LoVo (cell line): ENCODE results near the gene EZH1.

ENCODE experiments used
- DNase-seq: peaks from one replicate; pipeline ENCODE4 v3.0.0-alpha.2; 2016; ENCODE audit warnings: low spot score

Gene EZH1

DNA sequence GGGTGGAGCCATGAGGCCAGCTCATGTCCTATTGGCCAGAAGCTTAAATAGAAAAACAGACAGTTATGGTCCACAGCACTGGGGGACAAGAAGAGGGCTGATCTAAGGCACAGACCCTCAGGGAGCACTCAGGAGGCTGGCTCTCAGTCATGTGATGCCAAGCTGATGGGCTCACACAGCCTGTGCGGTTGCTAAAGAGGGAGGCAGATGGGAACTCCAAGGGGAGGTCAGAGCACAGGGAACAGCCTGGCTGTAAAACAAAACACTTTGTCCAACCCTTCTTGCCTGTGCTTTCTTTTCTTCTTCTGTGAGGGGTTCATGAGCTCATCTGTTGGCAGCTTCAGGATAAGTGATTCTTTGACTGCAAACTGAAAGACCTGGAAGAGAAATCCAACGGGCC is 35.3 kb downstream of the EZH1 start:
- DNase-seq: no peak

DNA sequence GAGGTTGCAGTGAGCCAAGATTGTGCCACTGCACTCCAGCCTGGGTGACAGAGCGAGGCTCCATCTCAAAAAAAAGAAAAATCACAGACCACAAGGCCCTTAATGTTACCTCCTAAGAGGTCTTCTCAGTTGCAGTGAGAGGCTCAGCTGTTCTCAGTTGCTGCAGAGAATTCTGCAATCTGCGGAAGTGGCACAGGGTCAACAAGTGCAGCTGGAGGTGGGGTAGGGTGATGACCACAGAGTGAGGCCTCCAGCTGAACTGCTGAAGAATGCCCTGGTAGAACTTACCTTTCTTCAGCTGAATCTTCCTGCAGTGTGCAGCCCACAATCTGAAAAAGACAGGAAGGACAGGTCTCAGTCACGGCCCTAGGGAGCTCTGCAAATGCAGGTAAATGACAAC is 36.3 kb downstream of the EZH1 start:
- DNase-seq: no peak

DNA sequence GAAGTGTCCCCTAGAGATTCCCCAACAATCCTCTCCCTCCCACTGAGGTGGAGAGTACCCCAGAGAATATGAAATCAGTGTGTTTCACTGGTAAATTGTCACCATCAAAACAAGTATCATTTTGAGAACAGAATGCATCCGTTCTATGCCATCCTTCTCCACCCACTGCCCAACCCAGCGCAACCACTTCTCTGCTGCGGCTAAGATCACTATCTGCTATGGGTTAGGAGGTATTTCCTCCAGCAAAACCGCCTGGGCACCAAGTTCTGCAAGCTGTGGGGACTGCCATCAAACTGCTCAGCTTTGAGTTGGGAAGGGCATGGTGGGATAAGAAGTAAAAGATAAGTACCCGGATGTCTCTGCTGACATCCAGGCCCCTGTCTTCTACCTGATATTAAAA is 38.1 kb downstream of the EZH1 start:
- no peak for DNase-seq

DNA sequence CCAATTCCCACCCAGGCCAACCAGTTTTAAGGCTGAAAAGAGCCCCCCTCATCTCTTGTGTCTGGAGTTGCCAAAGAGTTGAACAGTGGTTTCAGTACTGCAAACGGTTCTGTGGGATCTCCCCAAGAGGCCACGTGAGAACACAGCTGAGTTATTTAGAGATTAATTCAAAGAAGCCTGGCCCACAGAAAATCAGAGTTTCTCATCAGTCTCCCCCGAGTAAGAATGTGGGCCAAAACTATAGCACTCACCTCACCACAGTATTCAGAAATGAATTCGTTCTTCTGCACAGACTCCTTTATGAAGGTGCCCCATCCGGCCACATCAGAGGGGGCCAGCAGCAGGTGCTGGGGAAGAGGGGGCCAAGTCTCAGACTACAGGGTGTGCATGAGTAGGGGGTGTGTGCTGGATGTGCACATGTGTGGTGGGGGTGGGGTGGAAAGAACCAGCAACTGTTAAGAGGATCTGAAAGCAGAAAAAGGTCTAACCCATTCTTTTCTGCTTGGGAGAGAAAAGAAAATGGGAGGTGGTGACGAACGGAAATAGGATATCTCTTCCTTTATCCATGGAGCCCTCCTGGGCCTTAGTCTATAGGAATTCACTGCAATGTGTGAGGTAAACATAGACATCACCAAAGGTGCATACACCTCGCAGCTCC is 39.9 kb downstream of the EZH1 start:
- DNase-seq: no peak

DNA sequence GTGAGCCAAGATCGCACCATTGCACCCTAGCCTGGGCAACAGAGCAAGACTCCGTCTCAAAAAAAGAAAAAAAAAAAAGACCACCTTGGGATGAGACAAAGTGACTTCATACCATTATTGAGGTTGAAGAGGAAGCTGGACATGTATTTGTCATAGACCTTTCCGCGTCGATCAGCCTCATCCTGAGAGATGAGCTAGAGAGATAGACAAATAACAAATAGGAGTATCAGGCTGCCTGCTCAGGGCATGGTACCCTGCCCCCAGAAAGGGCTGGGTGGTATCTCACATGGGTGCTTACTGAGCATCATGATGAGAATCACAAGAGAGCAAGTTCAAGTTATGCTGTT is 40.4 kb downstream of the EZH1 start:
- DNase-seq: no peak

DNA sequence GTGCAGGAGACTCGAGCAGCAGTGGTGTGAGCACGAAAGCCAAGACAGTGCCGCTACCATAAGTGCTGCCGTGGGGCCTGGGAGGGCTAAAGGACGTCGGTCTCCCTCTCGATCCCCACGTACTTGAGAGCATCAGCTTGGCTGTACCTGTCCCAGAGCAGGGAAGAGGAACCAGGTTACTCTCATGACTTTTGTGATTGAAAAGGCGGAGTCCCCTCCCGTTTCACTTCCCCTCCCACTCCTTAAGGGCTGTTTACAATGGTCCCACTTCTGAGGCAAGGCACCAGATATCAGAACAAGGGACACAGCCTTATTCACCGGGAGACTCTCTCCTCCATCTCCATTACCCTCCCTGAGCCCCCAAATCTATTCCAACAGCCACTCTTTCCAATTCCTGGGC is 42.4 kb downstream of the EZH1 start:
- DNase-seq: no peak

DNA sequence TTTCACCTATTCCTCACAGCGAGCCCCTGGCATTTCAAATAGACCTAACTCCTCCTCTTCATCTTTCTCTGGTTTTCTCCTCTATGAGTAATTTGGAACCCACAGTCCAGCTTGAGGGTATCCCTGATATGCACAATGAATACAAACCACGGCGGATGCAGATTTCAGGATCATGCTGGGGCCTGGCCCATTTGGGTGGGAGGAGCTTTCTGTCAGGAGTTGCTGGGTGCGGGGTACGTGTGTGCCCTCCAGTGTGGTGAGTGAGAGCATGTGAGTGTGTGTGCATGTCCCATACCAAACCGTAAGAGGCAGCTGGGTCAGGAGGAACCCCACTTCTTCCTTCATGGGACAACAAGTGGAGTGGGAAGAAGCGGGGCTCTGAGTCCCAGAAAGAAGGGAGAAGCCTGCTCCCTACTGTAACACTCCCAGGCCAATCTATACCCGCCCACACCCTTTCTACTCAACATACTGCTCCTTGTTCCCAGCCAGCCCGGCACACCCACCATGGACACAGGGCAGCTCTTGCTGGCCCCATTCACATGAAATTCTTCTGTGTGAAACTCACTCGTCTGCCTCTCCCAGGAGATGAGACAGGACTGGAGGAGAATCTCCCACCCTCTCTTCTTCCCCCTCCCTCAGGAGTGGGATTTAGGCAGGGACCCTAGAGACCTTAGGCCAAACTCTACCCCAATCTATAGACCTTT is 44.1 kb downstream of the EZH1 start:
- no peak for DNase-seq

DNA sequence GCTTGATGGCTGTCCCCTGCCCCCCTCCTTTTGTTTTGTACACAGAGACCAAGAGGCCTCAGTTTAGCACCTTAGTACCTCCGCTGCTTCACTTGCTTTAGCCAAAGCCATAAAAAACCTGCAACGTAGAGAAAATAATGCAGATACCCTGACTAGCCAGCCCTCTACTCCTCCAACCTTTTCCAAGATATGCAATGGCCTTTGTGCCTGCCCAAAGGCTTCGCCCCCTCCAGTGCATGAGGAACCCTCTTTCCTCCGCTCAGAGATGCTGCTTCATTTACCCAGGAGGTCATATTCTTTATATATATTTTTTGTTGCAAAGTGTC is 45.5 kb downstream of the EZH1 start:
- DNase-seq: no peak

DNA sequence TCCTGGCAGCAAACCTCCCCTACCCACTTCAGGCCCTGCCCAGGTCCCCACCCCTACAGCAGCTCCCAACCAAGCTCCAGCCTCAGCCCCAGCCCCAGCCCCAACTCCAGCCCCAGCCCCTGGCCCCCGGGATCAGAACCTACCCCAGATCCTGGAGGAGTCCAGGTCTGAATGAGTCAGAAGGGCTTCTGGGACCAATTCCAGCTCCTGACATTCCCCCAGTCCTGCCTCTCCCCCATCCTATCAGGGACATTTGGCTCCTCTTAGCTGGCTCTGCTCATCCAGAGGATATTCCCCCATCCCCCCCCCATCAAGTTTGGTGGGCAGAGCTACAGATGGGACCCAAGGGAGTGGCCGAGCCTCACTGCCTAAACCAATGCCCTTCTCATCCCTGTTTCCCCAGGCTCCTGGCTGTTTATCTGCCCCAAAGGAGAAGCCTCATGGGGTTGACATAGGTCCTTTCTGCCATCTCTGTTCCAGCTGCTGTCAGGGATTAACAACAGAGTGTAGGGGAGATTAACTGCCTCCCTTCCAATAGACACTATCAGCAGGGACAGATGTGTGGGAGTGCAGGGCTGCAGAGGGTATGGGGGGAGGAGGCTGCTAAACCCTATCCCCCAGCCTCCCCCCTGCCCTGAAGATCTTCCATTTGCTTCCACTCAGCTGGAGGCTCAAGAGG is 46.0 kb downstream of the EZH1 start:
- no peak for DNase-seq

DNA sequence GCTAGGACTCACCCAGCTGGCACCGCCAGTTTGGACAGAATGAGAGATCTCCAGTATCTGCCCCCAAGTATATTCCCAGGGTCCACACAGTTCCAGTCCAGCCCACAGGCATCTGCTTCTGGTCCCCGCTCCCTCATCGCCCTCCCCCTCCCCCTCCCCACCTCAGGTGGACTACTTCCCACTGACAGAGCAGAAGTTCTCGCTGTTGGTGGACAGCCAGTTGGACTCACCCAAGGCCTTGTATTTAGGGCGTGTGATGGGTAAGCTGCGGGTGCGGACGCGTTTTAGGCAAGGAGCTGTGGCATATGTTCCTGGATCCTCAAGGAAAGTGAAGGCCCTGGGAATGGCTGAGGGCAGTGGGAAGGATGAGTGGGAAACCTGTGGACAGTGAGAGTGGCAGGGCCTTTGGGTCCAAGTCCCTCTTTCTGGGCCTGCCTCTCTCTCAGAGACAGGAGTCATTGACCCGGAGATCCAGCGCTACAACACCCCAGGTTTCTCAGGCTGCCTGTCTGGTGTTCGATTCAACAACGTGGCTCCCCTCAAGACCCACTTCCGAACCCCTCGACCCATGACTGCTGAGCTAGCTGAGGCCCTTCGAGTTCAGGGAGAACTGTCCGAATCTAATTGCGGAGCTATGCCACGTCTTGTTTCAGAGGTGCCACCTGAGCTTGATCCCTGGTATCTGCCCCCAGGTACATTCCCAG is 47.6 kb downstream of the EZH1 start:
- no peak for DNase-seq

DNA sequence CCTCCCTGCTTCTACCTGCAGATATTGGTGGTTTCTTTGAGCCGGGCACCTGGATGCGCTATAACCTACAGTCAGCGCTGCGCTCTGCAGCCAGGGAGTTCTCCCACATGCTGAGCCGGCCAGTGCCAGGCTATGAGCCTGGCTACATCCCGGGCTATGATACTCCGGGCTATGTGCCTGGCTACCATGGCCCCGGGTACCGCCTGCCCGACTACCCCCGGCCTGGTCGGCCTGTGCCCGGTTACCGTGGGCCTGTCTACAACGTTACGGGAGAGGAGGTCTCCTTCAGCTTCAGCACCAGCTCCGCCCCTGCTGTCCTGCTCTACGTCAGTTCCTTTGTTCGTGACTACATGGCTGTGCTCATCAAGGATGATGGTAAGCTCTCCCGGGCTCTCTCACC is 49.3 kb downstream of the EZH1 start:
- DNase-seq: no peak

DNA sequence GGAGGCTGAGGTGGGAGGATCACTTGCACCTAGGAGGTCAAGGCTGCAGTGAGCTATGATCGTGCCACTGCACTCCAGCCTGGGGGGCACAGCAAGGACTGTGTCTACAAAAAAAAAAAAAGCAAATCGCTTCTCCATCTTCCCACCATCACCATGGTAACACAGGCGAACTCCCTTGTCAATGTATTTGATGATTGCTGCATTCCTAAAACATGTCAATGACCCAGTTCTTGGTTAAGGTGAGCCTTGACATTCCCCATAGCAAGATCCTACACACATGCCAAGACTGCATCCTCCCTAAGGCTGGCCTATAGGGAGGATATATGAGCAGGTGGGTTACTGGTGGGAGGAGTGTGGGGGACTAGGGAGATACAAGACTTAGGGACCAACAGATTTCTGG is 50.3 kb downstream of the EZH1 start:
- DNase-seq: no peak

DNA sequence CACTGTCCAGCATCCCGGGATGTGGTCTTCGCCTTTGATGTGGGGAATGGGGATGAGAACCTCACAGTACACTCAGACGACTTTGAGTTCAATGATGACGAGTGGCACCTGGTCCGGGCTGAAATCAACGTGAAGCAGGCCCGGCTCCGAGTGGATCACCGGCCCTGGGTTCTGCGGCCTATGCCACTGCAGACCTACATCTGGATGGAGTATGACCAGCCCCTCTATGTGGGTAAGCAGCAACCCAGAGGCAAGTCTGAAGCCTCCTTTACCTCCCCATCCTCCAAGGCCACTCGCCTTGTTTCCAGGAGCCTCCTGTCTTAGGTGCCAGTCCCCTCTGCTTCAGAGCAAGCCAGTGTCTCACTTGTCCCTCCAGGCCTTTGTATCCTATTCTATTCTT is 52.4 kb downstream of the EZH1 start:
- DNase-seq: no peak

DNA sequence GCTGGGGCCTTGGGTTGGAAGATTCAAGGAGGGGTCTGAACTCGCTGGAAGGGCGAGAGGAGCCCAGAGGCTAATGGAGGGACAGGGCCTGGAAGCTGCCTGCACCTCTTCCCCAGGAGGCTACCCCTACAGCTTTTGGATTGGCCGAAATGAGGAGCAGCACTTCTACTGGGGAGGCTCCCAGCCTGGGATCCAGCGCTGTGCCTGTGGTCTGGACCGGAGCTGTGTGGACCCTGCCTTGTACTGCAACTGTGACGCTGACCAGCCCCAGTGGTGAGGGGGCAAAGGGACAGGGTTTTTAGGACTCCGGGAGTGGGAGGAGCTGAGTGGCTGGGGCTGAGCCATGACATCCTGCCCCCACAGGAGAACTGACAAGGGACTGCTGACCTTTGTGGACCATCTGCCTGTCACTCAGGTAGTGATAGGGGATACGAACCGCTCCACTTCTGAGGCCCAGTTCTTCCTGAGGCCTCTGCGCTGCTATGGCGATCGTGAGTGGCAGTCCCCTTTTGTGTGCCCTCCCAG is 53.8 kb downstream of the EZH1 start:
- no peak for DNase-seq

DNA sequence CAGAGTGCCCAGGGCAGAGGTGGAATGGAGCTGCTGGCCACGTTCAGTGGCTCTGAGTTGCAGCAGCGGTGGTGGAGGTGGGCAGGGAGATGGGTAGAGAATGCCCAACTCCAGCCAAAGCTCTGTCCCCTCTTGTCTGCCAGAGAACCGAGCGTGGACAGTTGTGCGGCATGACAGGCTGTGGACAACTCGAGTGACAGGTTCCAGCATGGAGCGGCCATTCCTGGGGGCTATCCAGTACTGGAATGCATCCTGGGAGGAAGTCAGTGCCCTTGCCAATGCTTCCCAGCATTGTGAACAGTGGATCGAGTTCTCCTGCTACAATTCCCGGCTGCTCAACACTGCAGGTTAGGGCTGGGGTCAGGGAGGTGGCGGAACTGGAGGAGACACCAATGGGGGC is 54.2 kb downstream of the EZH1 start:
- DNase-seq: no peak

DNA sequence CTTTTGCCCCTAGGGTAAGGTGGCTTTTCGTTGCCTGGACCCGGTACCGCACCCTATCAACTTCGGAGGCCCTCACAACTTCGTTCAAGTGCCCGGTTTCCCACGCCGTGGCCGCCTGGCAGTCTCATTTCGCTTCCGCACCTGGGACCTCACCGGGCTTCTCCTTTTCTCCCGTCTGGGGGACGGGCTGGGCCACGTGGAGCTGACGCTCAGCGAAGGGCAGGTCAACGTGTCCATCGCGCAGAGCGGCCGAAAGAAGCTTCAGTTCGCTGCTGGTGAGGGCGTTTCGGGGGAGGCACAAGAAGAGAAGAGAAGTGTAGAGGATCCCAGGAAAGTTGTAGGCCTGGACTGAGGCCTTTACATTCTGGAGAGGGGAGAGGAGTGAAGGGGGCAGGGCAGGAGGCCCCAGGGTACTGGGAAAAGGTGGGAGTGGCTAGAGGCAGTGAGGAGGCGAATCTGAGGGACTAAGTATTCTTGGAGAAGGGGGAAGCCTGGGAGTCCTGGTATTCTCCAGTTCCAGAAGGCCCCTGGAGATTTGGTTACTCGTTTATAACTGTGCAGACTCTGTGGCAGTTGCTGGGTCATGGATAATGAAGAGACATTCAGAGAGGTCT is 57.0 kb downstream of the EZH1 start:
- no peak for DNase-seq

DNA sequence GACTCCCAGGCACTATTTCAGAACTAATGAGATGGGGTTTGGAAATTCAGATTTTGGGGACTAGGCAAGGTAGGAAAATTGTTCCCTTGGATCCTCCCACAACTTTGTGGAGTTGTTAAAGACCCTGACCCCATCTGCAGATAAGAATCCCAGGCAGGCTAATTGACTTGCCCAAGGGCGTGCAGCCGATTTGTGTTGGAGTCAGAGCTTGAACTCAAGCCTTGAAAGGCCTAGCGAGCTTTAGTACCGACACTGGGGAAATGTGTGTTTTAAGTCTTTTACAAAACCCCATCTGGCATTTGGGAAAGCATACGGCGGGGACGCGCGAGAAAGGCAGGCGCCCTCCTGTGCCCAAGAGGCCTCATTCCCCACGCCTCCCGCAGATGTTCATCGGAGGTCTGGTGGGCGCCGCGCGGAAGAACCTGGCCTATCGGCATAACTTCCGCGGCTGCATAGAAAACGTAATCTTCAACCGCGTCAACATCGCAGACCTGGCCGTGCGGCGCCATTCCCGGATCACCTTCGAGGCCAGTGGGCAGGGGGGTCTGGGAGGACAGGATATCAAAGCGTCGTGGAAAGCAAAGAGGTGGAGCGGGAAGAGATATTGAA is 58.2 kb downstream of the EZH1 start:
- DNase-seq: no peak

DNA sequence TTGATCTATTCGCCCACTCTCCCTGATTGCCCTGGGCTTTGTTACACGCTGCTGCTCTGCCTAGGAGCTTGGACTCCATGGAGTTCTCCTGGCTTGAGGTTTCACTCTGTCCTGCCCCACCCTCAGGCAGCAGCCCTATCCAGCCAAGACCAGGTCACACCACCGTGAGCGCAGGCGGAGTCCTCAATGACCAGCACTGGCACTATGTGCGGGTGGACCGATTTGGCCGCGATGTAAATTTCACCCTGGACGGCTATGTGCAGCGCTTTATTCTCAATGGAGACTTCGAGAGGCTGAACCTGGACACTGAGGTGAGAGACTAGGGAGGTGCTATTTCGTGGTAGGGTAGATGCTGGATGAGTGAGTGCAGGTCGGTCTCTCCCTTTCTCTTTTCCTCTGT is 59.0 kb downstream of the EZH1 start:
- DNase-seq: no peak

DNA sequence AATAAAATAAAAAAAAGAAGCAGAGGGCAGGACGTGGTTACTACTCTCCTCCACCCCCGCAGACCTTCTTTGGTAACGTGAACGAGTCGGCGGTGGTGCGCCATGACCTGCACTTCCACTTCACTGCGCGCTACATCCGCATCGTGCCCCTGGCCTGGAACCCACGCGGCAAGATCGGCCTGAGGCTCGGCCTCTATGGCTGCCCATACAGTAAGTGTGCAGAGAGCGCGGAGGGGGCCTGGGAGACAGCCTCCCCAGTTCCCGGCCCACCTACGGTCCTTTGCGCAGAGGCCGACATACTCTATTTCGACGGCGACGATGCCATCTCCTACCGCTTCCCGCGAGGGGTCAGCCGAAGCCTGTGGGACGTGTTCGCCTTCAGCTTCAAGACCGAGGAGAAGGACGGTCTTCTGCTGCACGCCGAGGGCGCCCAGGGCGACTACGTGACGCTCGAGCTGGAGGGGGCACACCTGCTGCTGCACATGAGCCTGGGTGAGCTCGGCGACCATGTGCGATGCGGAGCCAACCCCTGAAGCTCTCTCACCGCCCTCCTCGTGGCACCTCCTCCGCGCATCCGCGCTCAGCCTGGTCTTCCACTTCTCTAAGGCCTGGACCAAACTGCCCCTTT is 59.8 kb downstream of the EZH1 start:
- DNase-seq: no peak

DNA sequence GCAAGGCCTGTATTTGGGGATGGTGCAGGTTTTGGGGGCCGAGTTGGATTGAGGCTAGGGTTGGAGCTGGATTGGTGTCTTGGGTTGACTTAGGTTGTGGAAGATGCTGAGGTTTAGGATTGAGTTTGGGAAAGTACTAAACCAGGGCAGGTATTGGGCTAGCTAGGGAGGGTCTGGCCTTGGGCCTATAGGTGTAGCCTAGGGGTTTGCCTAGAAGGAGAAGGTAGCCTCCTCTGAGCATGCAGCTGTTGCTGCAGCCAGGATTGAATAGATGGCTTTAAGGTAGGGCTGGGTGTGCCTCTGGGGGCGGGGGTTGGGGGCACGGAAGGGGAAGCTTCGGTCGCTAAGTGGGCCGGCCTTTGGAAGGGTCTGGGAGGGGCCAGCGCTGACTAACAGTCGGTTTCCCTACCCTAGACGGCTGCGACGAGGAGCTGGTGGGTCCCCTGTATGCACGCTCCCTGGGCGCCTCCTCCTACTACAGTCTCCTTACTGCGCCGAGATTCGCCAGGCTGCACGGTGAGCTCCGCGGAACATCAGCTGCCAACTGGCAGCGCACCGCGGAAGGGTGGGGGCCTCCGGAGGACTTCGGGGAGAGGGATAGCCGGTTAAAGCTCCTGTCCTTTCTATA is 61.3 kb downstream of the EZH1 start:
- DNase-seq: no peak

DNA sequence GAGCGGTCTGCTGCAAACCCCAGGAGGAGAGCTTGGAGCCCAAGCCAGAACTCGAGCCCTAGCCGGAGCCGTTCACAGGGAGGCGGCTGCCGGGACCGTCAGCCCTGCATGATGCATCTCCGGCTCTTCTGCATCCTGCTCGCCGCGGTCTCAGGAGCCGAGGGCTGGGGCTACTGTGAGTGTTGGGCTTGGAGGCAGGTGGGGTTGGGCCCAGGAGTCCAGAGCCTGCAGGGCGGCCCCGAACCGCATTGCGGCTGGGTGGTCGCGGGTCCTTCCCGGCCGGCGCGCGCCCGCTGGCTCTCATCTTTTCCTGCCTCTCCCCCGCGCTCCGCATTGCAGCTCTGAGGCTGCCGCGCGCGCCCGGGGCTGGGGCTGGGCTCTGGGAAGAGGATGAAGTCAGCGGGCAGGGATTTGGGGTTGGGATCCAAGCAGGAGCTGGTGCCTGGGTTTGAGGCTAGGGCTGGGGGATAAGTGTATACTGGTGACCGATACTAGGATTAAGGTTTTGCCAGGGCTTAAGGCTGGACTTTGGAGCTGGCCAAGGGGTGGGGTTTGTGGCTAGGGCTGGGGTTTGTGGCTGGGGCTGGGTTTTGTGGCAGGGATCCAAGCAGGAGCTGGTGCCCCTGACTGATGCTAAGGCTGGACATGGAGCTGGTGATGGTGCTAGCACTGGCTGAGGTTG is 62.0 kb downstream of the EZH1 start:
- peak; percentile 33 for DNase-seq
